ENCODE measurements around the gene TCEA2.

GRCh38 chr20:64110411-64111068 is 47.5 kb downstream of the TCEA2 start:
- TF ChIP-seq CTCF (IDR thresholded peaks at IDR 0.05; ENCODE audit: poor library complexity, severe bottlenecking) (no peak), POLR2AphosphoS5 (IDR thresholded peaks at IDR 0.05) (no peak), MXI1 (conservative IDR thresholded peaks at IDR 0.05; ENCODE audit: poor library complexity, severe bottlenecking) (no peak), EP300 (conservative IDR thresholded peaks at IDR 0.05; ENCODE audit: poor library complexity, severe bottlenecking) (no peak), EZH2 (IDR thresholded peaks at IDR 0.05; ENCODE audit: borderline replicate concordance, insufficient read depth, low read length, poor library complexity, severe bottlenecking) (no peak)
